Measurements from ENCODE around the gene ARHGAP24. TPM values are rescaled to one million over a fixed set of nuclear protein-coding genes. Genes with fewer than 3 reads are reported as not detected.

Gene ARHGAP24
- total RNA-seq, 1 donor, result 56.6 TPM

DNA sequence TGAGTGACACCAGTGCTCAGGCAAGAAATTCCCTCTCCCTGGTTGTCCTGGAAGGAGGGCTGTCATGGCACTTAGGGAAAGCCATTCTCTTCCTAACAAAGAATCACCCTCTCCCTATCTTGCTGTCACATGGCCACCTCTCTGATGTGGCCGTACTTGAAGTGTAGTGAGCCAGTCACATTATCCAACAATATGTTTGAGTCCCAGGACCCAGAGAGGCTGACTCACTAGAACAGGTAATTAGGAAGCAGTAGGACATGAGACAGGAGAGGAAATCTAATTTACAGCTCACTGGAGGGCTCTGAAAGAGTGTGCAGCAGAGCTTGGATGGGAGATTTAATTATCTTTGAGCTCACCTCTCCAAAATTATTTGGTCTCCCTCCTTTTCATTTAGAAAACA, 299.1 kb downstream of the ARHGAP24 start:
- H3K4me3 ChIP-seq (ENCODE audit: low read depth, low read length), result no peak overlapping the region
- no peak for DNase-seq (ENCODE audit: low read depth)
- no peak for TF ChIP-seq CTCF (IDR thresholded peaks at IDR 0.05; ENCODE audit: insufficient read depth, low read depth, low read length)

- no peak for DNase-seq (ENCODE audit: low read depth)
- TF ChIP-seq CTCF (IDR thresholded peaks at IDR 0.05; ENCODE audit: insufficient read depth, low read depth, low read length), result no peak
- no peak overlapping the region for H3K4me3 ChIP-seq (ENCODE audit: low read depth, low read length)
Measured at GRCh38 chr4:85774489-85774888, 299.5 kb downstream of the ARHGAP24 start.

GRCh38 chr4:85776096-85776495, 301.1 kb downstream of the ARHGAP24 start:
- H3K4me3 ChIP-seq (ENCODE audit: low read depth, low read length), result no peak overlapping the region
- TF ChIP-seq CTCF (IDR thresholded peaks at IDR 0.05; ENCODE audit: insufficient read depth, low read depth, low read length), result no peak
- no peak for DNase-seq (ENCODE audit: low read depth)

DNA sequence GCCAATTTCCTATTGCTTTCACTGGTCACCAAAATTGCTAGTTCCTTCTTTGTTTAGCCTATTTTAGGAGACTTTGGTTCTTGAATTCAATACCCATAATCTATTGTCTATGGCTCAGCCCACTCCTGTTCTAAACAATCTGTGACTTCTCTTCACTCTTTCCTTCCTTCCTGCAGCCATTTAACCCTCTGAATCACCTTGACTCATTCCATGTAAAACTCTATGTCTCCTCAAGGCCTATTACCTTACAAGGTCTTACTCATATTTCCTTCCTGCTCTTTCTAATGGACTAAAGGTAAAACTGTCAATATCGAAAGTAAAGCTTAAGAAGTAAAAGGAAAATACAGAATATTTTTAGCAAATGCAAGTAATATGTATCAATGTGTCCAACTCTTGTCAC, 301.6 kb downstream of the ARHGAP24 start:
- no peak for TF ChIP-seq CTCF (IDR thresholded peaks at IDR 0.05; ENCODE audit: insufficient read depth, low read depth, low read length)
- H3K4me3 ChIP-seq (ENCODE audit: low read depth, low read length), result no peak overlapping the region
- DNase-seq (ENCODE audit: low read depth), result no peak

- no peak for TF ChIP-seq CTCF (IDR thresholded peaks at IDR 0.05; ENCODE audit: insufficient read depth, low read depth, low read length)
- DNase-seq (ENCODE audit: low read depth), result peak; percentile 54
- H3K4me3 ChIP-seq (ENCODE audit: low read depth, low read length), result peak overlapping the region; percentile 55
Measured at GRCh38 chr4:85777908-85778631, 303.1 kb downstream of the ARHGAP24 start.

- peak; percentile 71 for DNase-seq (ENCODE audit: low read depth)
- peak overlapping the region; percentile 55 for H3K4me3 ChIP-seq (ENCODE audit: low read depth, low read length)
- TF ChIP-seq CTCF (IDR thresholded peaks at IDR 0.05; ENCODE audit: insufficient read depth, low read depth, low read length), result no peak
Measured at GRCh38 chr4:85778632-85779131, 303.7 kb downstream of the ARHGAP24 start.

DNA sequence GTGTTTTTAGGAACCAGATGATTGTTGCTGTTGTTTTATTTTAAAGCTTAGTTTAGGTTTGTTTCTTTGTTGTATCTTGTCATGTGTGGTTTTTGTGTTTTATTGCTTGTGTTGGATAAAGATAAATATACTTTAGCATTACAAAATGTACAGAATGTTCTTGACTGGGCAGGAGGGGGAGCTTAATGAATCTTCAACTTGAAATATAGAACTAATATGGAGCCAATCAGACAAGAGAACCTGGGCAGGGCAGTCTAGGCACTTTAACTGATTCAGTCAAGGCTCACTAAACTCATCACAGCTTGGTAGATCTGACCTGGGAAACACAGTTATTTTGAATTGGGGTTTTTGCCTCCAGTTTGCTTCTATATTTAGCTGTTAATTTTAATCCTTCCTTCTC, 304.2 kb downstream of the ARHGAP24 start:
- TF ChIP-seq CTCF (IDR thresholded peaks at IDR 0.05; ENCODE audit: insufficient read depth, low read depth, low read length), result no peak
- H3K4me3 ChIP-seq (ENCODE audit: low read depth, low read length), result peak overlapping the region; percentile 55
- DNase-seq (ENCODE audit: low read depth), result peak; percentile 75
